ENCODE data around the gene VPS45. TPM values are rescaled to one million over a fixed set of nuclear protein-coding genes. Genes with fewer than 3 reads are reported as not detected.

Gene VPS45
- polyA plus RNA-seq, 1 of the 3 experiments (the other 2 are of a cell fraction), result 31.5 TPM

DNA sequence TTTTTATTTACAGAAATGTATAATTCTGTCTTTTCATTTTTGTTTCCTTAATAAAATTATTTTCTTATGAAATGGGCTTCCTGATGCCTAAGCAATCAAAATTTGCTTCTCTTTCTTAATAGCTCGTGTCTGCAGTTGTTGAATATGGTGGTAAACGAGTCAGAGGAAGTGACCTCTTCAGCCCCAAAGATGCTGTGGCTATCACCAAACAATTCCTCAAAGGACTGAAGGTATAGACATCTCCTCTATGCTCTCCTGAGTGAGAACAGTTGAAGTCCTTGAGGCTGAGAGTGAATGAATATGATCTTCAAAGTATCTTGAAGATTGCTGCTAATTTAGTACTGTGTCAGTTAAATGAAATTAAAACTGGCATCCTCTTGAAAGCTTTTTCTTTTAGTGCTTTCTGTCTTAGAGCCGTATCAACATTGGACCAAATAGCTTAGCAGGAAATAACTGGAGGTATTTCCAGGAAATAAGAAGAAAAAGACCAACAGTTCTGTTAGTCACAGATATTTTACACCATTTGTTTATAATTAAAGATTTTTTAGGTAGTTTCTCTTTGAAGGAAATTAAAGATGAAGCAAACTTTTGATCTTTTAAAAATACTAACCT, 24.7 kb downstream of the VPS45 start:
- no peak for DNase-seq
- H3K36me3 ChIP-seq (replicated peaks in 1 of 2; ENCODE audit: control insufficient read depth in 1 of 2, insufficient read depth in 2 of 2, low read length in 1 of 2), result peaks cover 70 to 78% of the 10 kb centered on the region in 2 experiments
- no peak overlapping the region for H3K27ac ChIP-seq (ENCODE audit: low read depth in 2 of 2, low read length in 1 of 2)
- H3K9ac ChIP-seq, result no peak overlapping the region
- TF ChIP-seq REST (IDR thresholded peaks at IDR 0.05; ENCODE audit: low read depth, low read length), result no peak
- TF ChIP-seq YY1 (IDR thresholded peaks at IDR 0.05; ENCODE audit: low read depth), result no peak
- TF ChIP-seq IRF3 (IDR thresholded peaks at IDR 0.05; ENCODE audit: low read depth, low read length), result no peak
- no peak for TF ChIP-seq ELF1 (IDR thresholded peaks at IDR 0.05)
- no peak for TF ChIP-seq TEAD4 (IDR thresholded peaks at IDR 0.05; ENCODE audit: borderline replicate concordance, insufficient read depth)
- TF ChIP-seq RAD21 (IDR thresholded peaks at IDR 0.05; ENCODE audit: low read length), result no peak
- no peak for TF ChIP-seq MAX (IDR thresholded peaks at IDR 0.05; ENCODE audit: low read depth)
- TF ChIP-seq EP300 (IDR thresholded peaks at IDR 0.05; ENCODE audit: borderline replicate concordance in 1 of 2, low read depth in 1 of 2, low read length in 1 of 2), result no peak
- no peak for TF ChIP-seq MEF2A (IDR thresholded peaks at IDR 0.05; ENCODE audit: borderline replicate concordance, low read depth)
- no peak for TF ChIP-seq POLR2AphosphoS5 (IDR thresholded peaks at IDR 0.05; ENCODE audit: low read depth, low read length)
- TF ChIP-seq RCOR1 (IDR thresholded peaks at IDR 0.05; ENCODE audit: low read length), result no peak
- TF ChIP-seq NRF1 (IDR thresholded peaks at IDR 0.05; ENCODE audit: low read depth, low read length), result no peak
- no peak for TF ChIP-seq TAF1 (IDR thresholded peaks at IDR 0.05; ENCODE audit: borderline replicate concordance, low read depth, low read length)
- TF ChIP-seq SMC3 (IDR thresholded peaks at IDR 0.05; ENCODE audit: low read depth, low read length), result no peak
- TF ChIP-seq FOSL2 (IDR thresholded peaks at IDR 0.05; ENCODE audit: borderline replicate concordance, low read depth), result no peak
- TF ChIP-seq GABPA (IDR thresholded peaks at IDR 0.05; ENCODE audit: low read depth), result no peak
- TF ChIP-seq PBX3 (IDR thresholded peaks at IDR 0.05), result no peak
- no peak overlapping the region for H3K4me3 ChIP-seq (ENCODE audit: low read depth in 2 of 2, low read length in 1 of 2)
- no peaks in the 10 kb centered on the region for H3K9me2 ChIP-seq
- H2AFZ ChIP-seq (ENCODE audit: low read depth), result no peak overlapping the region
- WGBS (ENCODE audit: low lambda C conversion rate), result 82% methylated on average over 3 of the region's 3 CpGs
- CTCF ChIA-PET, result interaction anchor here (1.2 kb wide), 1 partner anchor 19 kb away, joined by 5 read pairs; no protein-coding TSS in a partner anchor
- H4K20me1 ChIP-seq (ENCODE audit: insufficient read depth), result no peaks in the 10 kb centered on the region
- H3K4me2 ChIP-seq, result no peak overlapping the region
- no peaks in the 10 kb centered on the region for H3K27me3 ChIP-seq (ENCODE audit: insufficient read depth)
- no peaks in the 10 kb centered on the region for H3F3A ChIP-seq (replicated peaks; ENCODE audit: insufficient read depth)
- H3K9me3 ChIP-seq, result no peaks in the 10 kb centered on the region
- no peaks in the 10 kb centered on the region for H3K79me2 ChIP-seq (ENCODE audit: insufficient read depth)
- POLR2A ChIA-PET, result interaction anchor here (0.7 kb wide), 1 partner anchor 190 kb away, joined by 5 read pairs; the partner anchor contains the start of gene CIART
- peaks cover 0 to 5% of the 10 kb centered on the region in 2 experiments; a peak in 2 of 4 replicates for H3K4me1 ChIP-seq (ENCODE audit: control insufficient read depth in 1 of 2, insufficient read depth in 2 of 2, low read depth in 1 of 2, low read length in 1 of 2)
